Suprapubic skin (tissue), 3 donors: Measurements from ENCODE around the gene VEGFD.
"Not testable (repeated sequence)": the region's sequence is repeated elsewhere in the genome, so short reads cannot be mapped to it uniquely, and the experiment has no call there.

Experiments used
- POLR2A ChIP-seq, 2 donors: fragments of 450-650 bp; IDR thresholded peaks; one replicate each; pipeline ENCODE4 v1.6.1; 2017; ENCODE audit warnings: antibody characterized with exemption in 2 of 2, mild to moderate bottlenecking in 2 of 2, moderate library complexity in 2 of 2
- TF ChIP-seq, protein P1 (sequence below), 2 donors: fragments of 200-600 bp in 1 of 2; fragments of 450-650 bp in 1 of 2; sonication (generic) in 1 of 2; IDR thresholded peaks; one replicate each; pipeline ENCODE4 v1.5.1; 2016 to 2019; ENCODE audit warnings: antibody characterized with exemption in 2 of 2, mild to moderate bottlenecking in 1 of 2, moderate library complexity in 1 of 2

DNA sequence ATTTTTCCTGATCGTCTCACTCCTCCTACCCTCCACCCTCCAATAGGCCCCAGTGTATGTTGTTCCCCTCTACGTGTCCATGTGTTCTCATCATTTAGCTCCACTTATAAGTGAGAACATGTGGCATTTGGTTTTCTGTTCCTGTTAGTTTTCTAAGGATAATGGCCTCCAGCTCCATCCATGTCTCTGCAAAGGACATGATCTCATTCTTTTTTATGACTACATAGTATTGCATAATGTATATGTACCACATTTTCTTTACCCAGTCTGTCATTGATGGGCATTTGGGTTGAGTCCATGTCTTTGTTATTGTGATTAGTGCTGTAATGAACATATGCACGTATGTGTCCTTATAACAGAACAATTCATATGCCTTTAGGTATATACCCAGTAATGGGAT, 78.3 kb downstream of the VEGFD start:
- TF ChIP-seq, protein P1, sequence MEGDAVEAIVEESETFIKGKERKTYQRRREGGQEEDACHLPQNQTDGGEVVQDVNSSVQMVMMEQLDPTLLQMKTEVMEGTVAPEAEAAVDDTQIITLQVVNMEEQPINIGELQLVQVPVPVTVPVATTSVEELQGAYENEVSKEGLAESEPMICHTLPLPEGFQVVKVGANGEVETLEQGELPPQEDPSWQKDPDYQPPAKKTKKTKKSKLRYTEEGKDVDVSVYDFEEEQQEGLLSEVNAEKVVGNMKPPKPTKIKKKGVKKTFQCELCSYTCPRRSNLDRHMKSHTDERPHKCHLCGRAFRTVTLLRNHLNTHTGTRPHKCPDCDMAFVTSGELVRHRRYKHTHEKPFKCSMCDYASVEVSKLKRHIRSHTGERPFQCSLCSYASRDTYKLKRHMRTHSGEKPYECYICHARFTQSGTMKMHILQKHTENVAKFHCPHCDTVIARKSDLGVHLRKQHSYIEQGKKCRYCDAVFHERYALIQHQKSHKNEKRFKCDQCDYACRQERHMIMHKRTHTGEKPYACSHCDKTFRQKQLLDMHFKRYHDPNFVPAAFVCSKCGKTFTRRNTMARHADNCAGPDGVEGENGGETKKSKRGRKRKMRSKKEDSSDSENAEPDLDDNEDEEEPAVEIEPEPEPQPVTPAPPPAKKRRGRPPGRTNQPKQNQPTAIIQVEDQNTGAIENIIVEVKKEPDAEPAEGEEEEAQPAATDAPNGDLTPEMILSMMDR (IDR thresholded peaks at IDR 0.05): not testable (repeated sequence)
- not testable (repeated sequence) for TF ChIP-seq POLR2A (IDR thresholded peaks at IDR 0.05)
